Activated CD8-positive, alpha-beta T cell treated with anti-CD3 and anti-CD28 coated beads for 36 hours (primary cell): ENCODE measurements around the gene CD40. TPM values are rescaled to one million over a fixed set of nuclear protein-coding genes. Genes with fewer than 3 reads are reported as not detected.

Experiments
- ATAC-seq: fragments of 200-7000 bp; cut with Tn5 transposase; one replicate; pipeline ENCODE4 v1.10.0; 2021; ENCODE audit warnings: mild to moderate bottlenecking, moderate library complexity
- CTCF ChIA-PET: fragments of 350-600 bp; sonication (Branson Sonifier 250); formaldehyde crosslinking; loops from one replicate; lab custom pipeline; 2021; ENCODE audit warnings: antibody characterized with exemption; lab: Charles Lee
- POLR2A ChIA-PET: fragments of 350-600 bp; sonication (Branson Sonifier 250); formaldehyde crosslinking; loops from one replicate; lab custom pipeline; 2021; ENCODE audit warnings: antibody characterized with exemption; lab: Charles Lee
- DNase-seq: peaks from one replicate; pipeline ENCODE4 v3.0.0-alpha.2; 2020
- H3K27ac Mint-ChIP-seq: one replicate; pipeline ENCODE4 v1.8.0; 2021; ENCODE audit warnings: mild to moderate bottlenecking, mixed read lengths
- H3K27me3 Mint-ChIP-seq: one replicate; pipeline ENCODE4 v1.8.0; 2021; ENCODE audit warnings: mixed read lengths
- H3K36me3 Mint-ChIP-seq: one replicate; pipeline ENCODE4 v1.8.0; 2021; ENCODE audit warnings: low read depth, mixed read lengths
- H3K4me1 Mint-ChIP-seq: one replicate; pipeline ENCODE4 v1.8.0; 2021; ENCODE audit warnings: low read depth, mixed read lengths
- H3K4me3 Mint-ChIP-seq: one replicate; pipeline ENCODE4 v1.8.0; 2021; ENCODE audit warnings: mild to moderate bottlenecking, moderate library complexity, mixed read lengths
- H3K9me3 Mint-ChIP-seq: one replicate; pipeline ENCODE4 v1.8.0; 2021; ENCODE audit warnings: mixed read lengths
- intact Hi-C: fragments of 100-400 bp; cut with micrococcal nuclease; formaldehyde crosslinking; loops from one replicate; pipeline ENCODE4 v1.10.0; 2022
- total RNA-seq, 2 experiments: library from RNA; stranded (reverse); gene quantifications; one replicate each; pipeline ENCODE4 v1.2.3, GENCODE V29; 2021
- TF ChIP-seq, protein P1 (sequence below): fragments of 200-600 bp; IDR thresholded peaks from one replicate; pipeline ENCODE4 v1.8.0; 2022; ENCODE audit warnings: antibody characterized with exemption, mild to moderate bottlenecking

CD40 gene
- total RNA-seq, 2 experiments from 2014 or later: 3.3 to 3.5 TPM

DNA sequence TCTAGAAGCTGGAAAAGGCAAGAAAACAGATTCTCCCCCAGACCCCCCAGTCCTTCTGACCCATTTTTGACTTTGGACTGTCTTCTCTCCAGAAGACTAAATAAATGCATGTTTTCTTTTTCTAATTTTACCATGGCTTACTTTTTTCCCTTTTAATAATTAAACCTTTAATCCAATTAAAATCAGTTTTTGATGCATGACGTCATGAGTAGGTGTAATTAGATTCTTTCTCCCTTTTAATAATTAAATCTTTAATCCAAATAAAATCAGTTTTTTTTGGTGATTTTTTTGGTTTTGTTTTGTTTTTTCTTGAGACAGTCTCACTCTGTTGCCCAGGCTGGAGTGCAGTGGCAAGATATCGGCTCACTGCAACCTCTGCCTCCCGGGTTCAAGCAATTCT is 15.2 kb upstream of the CD40 start:
- intact Hi-C loops: no loop called here
- H3K27ac Mint-ChIP-seq: no peak overlapping the region
- peaks cover 41% of the 10 kb centered on the region for H3K27me3 Mint-ChIP-seq
- ATAC-seq: no peak
- TF ChIP-seq, protein P1, sequence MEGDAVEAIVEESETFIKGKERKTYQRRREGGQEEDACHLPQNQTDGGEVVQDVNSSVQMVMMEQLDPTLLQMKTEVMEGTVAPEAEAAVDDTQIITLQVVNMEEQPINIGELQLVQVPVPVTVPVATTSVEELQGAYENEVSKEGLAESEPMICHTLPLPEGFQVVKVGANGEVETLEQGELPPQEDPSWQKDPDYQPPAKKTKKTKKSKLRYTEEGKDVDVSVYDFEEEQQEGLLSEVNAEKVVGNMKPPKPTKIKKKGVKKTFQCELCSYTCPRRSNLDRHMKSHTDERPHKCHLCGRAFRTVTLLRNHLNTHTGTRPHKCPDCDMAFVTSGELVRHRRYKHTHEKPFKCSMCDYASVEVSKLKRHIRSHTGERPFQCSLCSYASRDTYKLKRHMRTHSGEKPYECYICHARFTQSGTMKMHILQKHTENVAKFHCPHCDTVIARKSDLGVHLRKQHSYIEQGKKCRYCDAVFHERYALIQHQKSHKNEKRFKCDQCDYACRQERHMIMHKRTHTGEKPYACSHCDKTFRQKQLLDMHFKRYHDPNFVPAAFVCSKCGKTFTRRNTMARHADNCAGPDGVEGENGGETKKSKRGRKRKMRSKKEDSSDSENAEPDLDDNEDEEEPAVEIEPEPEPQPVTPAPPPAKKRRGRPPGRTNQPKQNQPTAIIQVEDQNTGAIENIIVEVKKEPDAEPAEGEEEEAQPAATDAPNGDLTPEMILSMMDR: no peak
- CTCF ChIA-PET: interaction anchor here (0.9 to 1.4 kb wide), 2 partner anchors 30 to 88 kb away, joined by 3 to 4 read pairs; no protein-coding TSS in a partner anchor
- H3K4me1 Mint-ChIP-seq: no peaks in the 10 kb centered on the region
- POLR2A ChIA-PET: no interaction called here
- no peaks in the 10 kb centered on the region for H3K9me3 Mint-ChIP-seq
- H3K36me3 Mint-ChIP-seq: no peaks in the 10 kb centered on the region
- H3K4me3 Mint-ChIP-seq: no peak overlapping the region
- no peak for DNase-seq

DNA sequence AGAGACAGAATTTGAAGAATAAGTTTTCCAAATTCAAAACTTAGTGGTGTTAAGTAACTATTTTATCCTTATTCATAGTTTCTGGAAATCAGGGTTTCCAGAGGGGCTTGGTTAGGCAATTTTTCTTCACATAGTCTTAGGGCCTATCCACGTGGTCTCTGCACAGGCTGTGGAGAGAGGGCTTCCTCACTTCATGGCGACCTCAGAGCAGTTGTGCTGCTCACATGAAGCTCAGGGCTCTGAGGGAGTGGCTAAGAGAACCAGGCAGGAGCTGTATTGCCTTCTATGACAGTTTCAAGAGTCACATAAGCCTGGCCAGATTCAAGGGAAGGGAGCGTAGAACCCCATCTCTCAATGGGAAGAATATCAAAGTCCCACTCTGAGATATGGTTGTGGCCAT is 13.9 kb upstream of the CD40 start:
- no peaks in the 10 kb centered on the region for H3K9me3 Mint-ChIP-seq
- TF ChIP-seq, protein P1: no peak
- CTCF ChIA-PET: no interaction called here
- no peaks in the 10 kb centered on the region for H3K36me3 Mint-ChIP-seq
- H3K4me3 Mint-ChIP-seq: no peak overlapping the region
- ATAC-seq (no peak), DNase-seq (no peak)
- peaks cover 41% of the 10 kb centered on the region for H3K27me3 Mint-ChIP-seq
- no peaks in the 10 kb centered on the region for H3K4me1 Mint-ChIP-seq
- H3K27ac Mint-ChIP-seq: no peak overlapping the region
- POLR2A ChIA-PET: no interaction called here
- intact Hi-C loops: no loop called here

DNA sequence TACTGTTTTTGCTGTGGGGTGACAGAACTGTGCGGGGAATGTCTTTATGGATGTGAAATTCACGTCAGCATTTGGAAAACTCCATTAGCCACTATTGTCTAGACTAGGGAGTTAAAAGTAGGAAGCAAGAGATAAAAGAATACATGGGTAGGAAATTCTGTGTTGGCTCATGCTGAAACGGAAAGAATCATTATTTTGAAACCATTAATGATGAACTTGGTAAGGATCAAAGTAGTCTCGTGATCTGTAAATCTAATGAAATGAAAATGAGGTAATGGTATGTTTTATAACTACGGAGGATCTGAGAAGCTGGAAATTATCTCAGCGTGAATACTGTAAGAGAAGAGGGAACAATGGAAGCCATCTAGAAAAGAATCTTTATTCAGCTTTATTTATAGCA is 11.1 kb upstream of the CD40 start:
- no peaks in the 10 kb centered on the region for H3K36me3 Mint-ChIP-seq
- ChIA-PET POLR2A (no interaction called here), CTCF (interaction anchor here (1.0 to 2.7 kb wide), 5 partner anchors 23 to 120 kb away, joined by 3 to 8 read pairs (median 4); no protein-coding TSS in a partner anchor)
- H3K4me1 Mint-ChIP-seq: peaks cover 7% of the 10 kb centered on the region
- H3K27me3 Mint-ChIP-seq: peaks cover 37% of the 10 kb centered on the region
- no peak for ATAC-seq
- H3K27ac Mint-ChIP-seq: no peak overlapping the region
- TF ChIP-seq, protein P1: no peak
- DNase-seq: no peak
- no peak overlapping the region for H3K4me3 Mint-ChIP-seq
- no peaks in the 10 kb centered on the region for H3K9me3 Mint-ChIP-seq
- intact Hi-C loops: no loop called here

DNA sequence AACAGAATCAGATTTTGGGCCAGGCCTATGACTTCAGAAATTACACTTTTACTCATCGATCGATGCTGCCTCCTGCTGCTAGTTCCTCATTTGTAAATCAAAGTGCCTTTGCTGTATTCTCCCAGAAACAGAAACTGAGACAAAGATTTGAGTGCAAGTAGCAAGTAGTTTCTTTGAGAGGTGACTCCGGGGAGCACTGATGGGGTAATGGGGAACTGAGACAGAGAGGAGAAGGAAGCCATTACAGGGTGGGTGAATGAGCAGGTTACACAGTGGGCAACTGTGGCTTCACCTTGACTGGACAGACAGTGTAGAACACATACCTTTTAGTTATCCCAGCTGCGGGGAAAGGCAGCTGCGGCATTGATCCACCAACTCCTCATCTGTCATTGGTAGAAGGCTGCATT is 9.7 kb upstream of the CD40 start:
- intact Hi-C loops: no loop called here
- Mint-ChIP-seq H3K27me3 (peaks cover 29% of the 10 kb centered on the region), H3K4me1 (peaks cover 7% of the 10 kb centered on the region), H3K36me3 (no peaks in the 10 kb centered on the region), H3K27ac (no peak overlapping the region), H3K4me3 (no peak overlapping the region), H3K9me3 (no peaks in the 10 kb centered on the region)
- CTCF ChIA-PET: interaction anchor here (1.4 to 2.7 kb wide), 4 partner anchors 24 to 121 kb away, joined by 3 to 8 read pairs (median 4); no protein-coding TSS in a partner anchor
- DNase-seq (no peak), ATAC-seq (no peak)
- TF ChIP-seq, protein P1: no peak
- POLR2A ChIA-PET: no interaction called here

DNA sequence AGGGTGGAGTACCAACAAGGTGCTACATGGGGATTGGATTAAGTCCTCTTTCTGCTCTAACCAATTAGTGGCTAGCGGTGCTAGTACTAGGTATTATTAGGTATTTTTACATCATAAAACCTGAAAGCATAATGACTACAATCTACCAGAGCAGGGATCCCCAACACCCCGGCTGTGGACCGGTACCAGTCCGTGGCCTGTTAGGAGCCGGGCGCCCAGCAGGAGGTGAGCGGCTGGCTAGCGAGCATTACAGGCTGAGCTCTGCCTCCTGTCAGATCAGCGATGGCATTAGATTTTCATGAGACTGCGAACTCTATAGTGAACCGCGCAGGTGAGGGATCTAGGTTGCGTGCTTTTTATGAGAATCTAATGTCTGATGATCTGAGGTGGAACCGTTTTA is 9.1 kb upstream of the CD40 start:
- H3K4me3 Mint-ChIP-seq: no peak overlapping the region
- ChIA-PET POLR2A (no interaction called here), CTCF (interaction anchor here (2.7 kb wide), 1 partner anchor 86 kb away, joined by 8 read pairs; no protein-coding TSS in a partner anchor)
- no peaks in the 10 kb centered on the region for H3K36me3 Mint-ChIP-seq
- no peak for DNase-seq
- H3K4me1 Mint-ChIP-seq: peaks cover 7% of the 10 kb centered on the region
- peaks cover 32% of the 10 kb centered on the region for H3K27me3 Mint-ChIP-seq
- ATAC-seq: no peak
- no peaks in the 10 kb centered on the region for H3K9me3 Mint-ChIP-seq
- H3K27ac Mint-ChIP-seq: no peak overlapping the region
- TF ChIP-seq, protein P1: no peak
- intact Hi-C loops: no loop called here
